GM23338 (cell line): ENCODE results near the gene AIFM2. TPM values are rescaled to one million over a fixed set of nuclear protein-coding genes. Genes with fewer than 3 reads are reported as not detected.

Experiments used
- ATAC-seq: fragments of 200-7000 bp; cut with Tn5 transposase; 3 replicates; pipeline ENCODE4 v1.9.1; 2020
- DNase-seq: peaks from one replicate; pipeline ENCODE4 v3.0.0-alpha.2; 2015; ENCODE audit warnings: low spot score
- H2AFZ ChIP-seq: fragments of 200-600 bp; sonication (generic); 2 replicates; pipeline ENCODE4 v1.8.0; 2016; ENCODE audit warnings: antibody characterized with exemption, mild to moderate bottlenecking, moderate library complexity
- H3F3A ChIP-seq: fragments of 200-600 bp; sonication (generic); replicated peaks from 2 replicates; pipeline ENCODE4 v1.8.0; 2017; ENCODE audit warnings: antibody characterized with exemption, mixed run types, low read depth
- H3K27ac ChIP-seq: fragments of 200-600 bp; sonication (generic); 2 replicates; pipeline ENCODE4 v1.6.1; 2016; ENCODE audit warnings: low read depth
- H3K27me3 ChIP-seq: fragments of 200-600 bp; sonication (generic); 2 replicates; pipeline ENCODE4 v1.8.0; 2016; ENCODE audit warnings: mild to moderate bottlenecking, mixed run types, moderate library complexity; ENCODE audit not compliant: insufficient read depth
- H3K36me3 ChIP-seq: fragments of 200-600 bp; sonication (generic); 2 replicates; pipeline ENCODE4 v1.8.0; 2016; ENCODE audit warnings: mild to moderate bottlenecking; ENCODE audit not compliant: insufficient read depth
- H3K4me1 ChIP-seq: fragments of 200-600 bp; sonication (generic); 2 replicates; pipeline ENCODE4 v1.8.0; 2016; ENCODE audit warnings: mild to moderate bottlenecking, moderate library complexity; ENCODE audit not compliant: insufficient read depth
- H3K4me2 ChIP-seq: fragments of 200-600 bp; sonication (generic); 2 replicates; pipeline ENCODE4 v1.7.1; 2017; ENCODE audit warnings: mixed run types
- H3K4me3 ChIP-seq: fragments of 200-600 bp; sonication (generic); 2 replicates; pipeline ENCODE4 v1.6.1; 2016; ENCODE audit warnings: mixed run types
- H3K79me2 ChIP-seq: fragments of 200-600 bp; sonication (generic); replicated peaks from 2 replicates; pipeline ENCODE4 v1.8.0; 2017; ENCODE audit warnings: mild to moderate bottlenecking; ENCODE audit not compliant: insufficient read depth
- H3K9me2 ChIP-seq: fragments of 200-600 bp; sonication (generic); 2 replicates; pipeline ENCODE4 v1.8.0; 2017; ENCODE audit not compliant: insufficient read depth
- H4K20me1 ChIP-seq: fragments of 200-600 bp; sonication (generic); replicated peaks from 2 replicates; pipeline ENCODE4 v1.8.0; 2017; ENCODE audit warnings: mild to moderate bottlenecking; ENCODE audit not compliant: insufficient read depth
- H3K27ac Mint-ChIP-seq: 2 replicates; pipeline ENCODE4 v1.8.0; 2020; ENCODE audit warnings: inconsistent platforms, mild to moderate bottlenecking, moderate library complexity, mixed read lengths
- H3K27me3 Mint-ChIP-seq: 3 replicates; pipeline ENCODE4 v1.8.0; 2022; ENCODE audit warnings: low read depth, mild to moderate bottlenecking, moderate library complexity, mixed read lengths, inconsistent platforms; ENCODE audit not compliant: insufficient read depth, poor library complexity
- H3K36me3 Mint-ChIP-seq: 3 replicates; pipeline ENCODE4 v1.8.0; 2021; ENCODE audit warnings: low read depth, mild to moderate bottlenecking, inconsistent platforms, moderate library complexity, mixed read lengths
- H3K4me1 Mint-ChIP-seq: 3 replicates; pipeline ENCODE4 v1.8.0; 2020; ENCODE audit warnings: mild to moderate bottlenecking, inconsistent platforms, mixed read lengths
- H3K4me3 Mint-ChIP-seq: 3 replicates; pipeline ENCODE4 v1.8.0; 2021; ENCODE audit warnings: moderate library complexity, mild to moderate bottlenecking, inconsistent platforms, mixed read lengths
- H3K9me3 Mint-ChIP-seq: 3 replicates; pipeline ENCODE4 v1.8.0; 2020; ENCODE audit warnings: moderate library complexity, mild to moderate bottlenecking, inconsistent platforms, mixed read lengths
- CREB1 ChIP-seq: fragments of 250-450 bp; sonication (Bioruptor Pico); IDR thresholded peaks from 2 replicates; pipeline ENCODE4 v1.5.0; 2020; ENCODE audit warnings: low read depth, mild to moderate bottlenecking, moderate library complexity
- CTCF ChIP-seq, 2 experiments: fragments of 200-600 bp in 1 of 2; sonication (generic) in 1 of 2; conservative IDR thresholded peaks; 2 replicates each; pipeline versions ENCODE4 v1.5.1 to v1.6.1; 2016 to 2017; ENCODE audit warnings: antibody characterized with exemption in 2 of 2, low read depth in 2 of 2, mild to moderate bottlenecking in 2 of 2, moderate library complexity in 1 of 2
- EZH2 ChIP-seq: fragments of 200-600 bp; sonication (generic); IDR thresholded peaks from one replicate; pipeline ENCODE4 v1.8.0; 2017; ENCODE audit warnings: antibody characterized with exemption, mild to moderate bottlenecking, low read depth; ENCODE audit not compliant: unreplicated experiment
- EZH2phosphoT487 ChIP-seq: fragments of 200-600 bp; sonication (generic); IDR thresholded peaks from one replicate; pipeline ENCODE4 v1.8.1; 2018; ENCODE audit warnings: antibody characterized with exemption; ENCODE audit not compliant: unreplicated experiment
- JUNB ChIP-seq: IDR thresholded peaks from one replicate; pipeline ENCODE4 v1.6.1; 2016; ENCODE audit warnings: antibody characterized with exemption; ENCODE audit not compliant: unreplicated experiment
- POLR2AphosphoS5 ChIP-seq: IDR thresholded peaks from 2 replicates; pipeline ENCODE4 v1.6.1; 2016; ENCODE audit warnings: antibody characterized with exemption, low read depth
- STAT1 ChIP-seq: IDR thresholded peaks from one replicate; pipeline ENCODE4 v1.6.1; 2016; ENCODE audit warnings: antibody characterized with exemption; ENCODE audit not compliant: unreplicated experiment
- ZNF114 ChIP-seq: fragments of 250-450 bp; sonication (Bioruptor Pico); IDR thresholded peaks from 2 replicates; pipeline ENCODE4 v1.5.0; 2020; ENCODE audit warnings: mild to moderate bottlenecking, moderate library complexity
- ZNF331 ChIP-seq: fragments of 250-450 bp; sonication (Bioruptor Pico); IDR thresholded peaks from 2 replicates; pipeline ENCODE4 v1.5.0; 2020; ENCODE audit warnings: low read depth, mild to moderate bottlenecking, moderate library complexity
- ZNF462 ChIP-seq: fragments of 250-450 bp; sonication (Bioruptor Pico); IDR thresholded peaks from 2 replicates; pipeline ENCODE4 v1.5.0; 2020; ENCODE audit warnings: mild to moderate bottlenecking, moderate library complexity
- polyA plus RNA-seq: library from polyadenylated mRNA; unstranded; fragments of >200 nt; fragmentation: Nextera tagmentation; extraction: Ambion mirVana; gene quantifications from 2 replicates; pipeline ENCODE4 v1.2.1, GENCODE V29; 2016
- total RNA-seq: library from RNA; depleted of rRNA; stranded (reverse); fragments of >200 nt; shearing (Covaris generic); gene quantifications from 2 replicates; pipeline ENCODE4 v1.2.3, GENCODE V29; 2014
- TF ChIP-seq, protein P1 (sequence below): IDR thresholded peaks from one replicate; pipeline ENCODE4 v1.6.1; 2018; ENCODE audit warnings: antibody characterized with exemption; ENCODE audit not compliant: unreplicated experiment
- TF ChIP-seq, protein P2 (sequence below): IDR thresholded peaks from 2 replicates; pipeline ENCODE4 v1.6.1; 2016; ENCODE audit warnings: antibody characterized with exemption

Gene AIFM2
- total and polyA plus RNA-seq, 2 experiments from 2014 or later, result 3.2 to 3.6 TPM

- ATAC-seq (peak; percentile 5), DNase-seq (peak; percentile 32)
- Mint-ChIP-seq H3K9me3 (no peaks in the 10 kb centered on the region), H3K4me1 (peaks cover 14% of the 10 kb centered on the region), H3K27me3 (peaks cover 6% of the 10 kb centered on the region), H3K4me3 (peak overlapping the region; percentile 85), H3K27ac (no peak overlapping the region), H3K36me3 (0 out of 3 replicates have a peak, but pooled peaks cover 4% of the 10 kb centered on the region)
- Histone ChIP-seq H2AFZ (0 out of 2 replicates have a peak overlapping the region, but pooled peaks have one; percentile 23), H3K4me1 (peaks cover 12% of the 10 kb centered on the region; the same call in 1 of the 2 replicates), H3F3A (0 out of 2 replicates have a peak, but pooled peaks cover 3% of the 10 kb centered on the region), H3K79me2 (peaks cover 7% of the 10 kb centered on the region; the same call in 1 of the 2 replicates), H3K27me3 (peaks cover 7% of the 10 kb centered on the region; the same call in 1 of the 2 replicates), H3K4me2 (peak overlapping the region; percentile 90), H4K20me1 (no peaks in the 10 kb centered on the region; the same call in none of the 2 replicates), H3K27ac (no peak overlapping the region), H3K36me3 (no peaks in the 10 kb centered on the region; the same call in 1 of the 2 replicates), H3K9me2 (no peaks in the 10 kb centered on the region), H3K4me3 (peak overlapping the region; percentile 55)
- TF ChIP-seq CTCF (conservative IDR thresholded peaks at IDR 0.05; ENCODE audit: low read depth in 2 of 2) (no peak), EZH2 (no peak), JUNB (no peak), EZH2phosphoT487 (no peak), STAT1 (no peak), CREB1 (CRISPR knock-in tag) (no peak), POLR2AphosphoS5 (no peak), ZNF331 (CRISPR knock-in tag) (no peak), ZNF114 (no peak), ZNF462 (CRISPR knock-in tag) (no peak)
- TF ChIP-seq, protein P1, sequence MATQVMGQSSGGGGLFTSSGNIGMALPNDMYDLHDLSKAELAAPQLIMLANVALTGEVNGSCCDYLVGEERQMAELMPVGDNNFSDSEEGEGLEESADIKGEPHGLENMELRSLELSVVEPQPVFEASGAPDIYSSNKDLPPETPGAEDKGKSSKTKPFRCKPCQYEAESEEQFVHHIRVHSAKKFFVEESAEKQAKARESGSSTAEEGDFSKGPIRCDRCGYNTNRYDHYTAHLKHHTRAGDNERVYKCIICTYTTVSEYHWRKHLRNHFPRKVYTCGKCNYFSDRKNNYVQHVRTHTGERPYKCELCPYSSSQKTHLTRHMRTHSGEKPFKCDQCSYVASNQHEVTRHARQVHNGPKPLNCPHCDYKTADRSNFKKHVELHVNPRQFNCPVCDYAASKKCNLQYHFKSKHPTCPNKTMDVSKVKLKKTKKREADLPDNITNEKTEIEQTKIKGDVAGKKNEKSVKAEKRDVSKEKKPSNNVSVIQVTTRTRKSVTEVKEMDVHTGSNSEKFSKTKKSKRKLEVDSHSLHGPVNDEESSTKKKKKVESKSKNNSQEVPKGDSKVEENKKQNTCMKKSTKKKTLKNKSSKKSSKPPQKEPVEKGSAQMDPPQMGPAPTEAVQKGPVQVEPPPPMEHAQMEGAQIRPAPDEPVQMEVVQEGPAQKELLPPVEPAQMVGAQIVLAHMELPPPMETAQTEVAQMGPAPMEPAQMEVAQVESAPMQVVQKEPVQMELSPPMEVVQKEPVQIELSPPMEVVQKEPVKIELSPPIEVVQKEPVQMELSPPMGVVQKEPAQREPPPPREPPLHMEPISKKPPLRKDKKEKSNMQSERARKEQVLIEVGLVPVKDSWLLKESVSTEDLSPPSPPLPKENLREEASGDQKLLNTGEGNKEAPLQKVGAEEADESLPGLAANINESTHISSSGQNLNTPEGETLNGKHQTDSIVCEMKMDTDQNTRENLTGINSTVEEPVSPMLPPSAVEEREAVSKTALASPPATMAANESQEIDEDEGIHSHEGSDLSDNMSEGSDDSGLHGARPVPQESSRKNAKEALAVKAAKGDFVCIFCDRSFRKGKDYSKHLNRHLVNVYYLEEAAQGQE, result no peak
- TF ChIP-seq, protein P2, sequence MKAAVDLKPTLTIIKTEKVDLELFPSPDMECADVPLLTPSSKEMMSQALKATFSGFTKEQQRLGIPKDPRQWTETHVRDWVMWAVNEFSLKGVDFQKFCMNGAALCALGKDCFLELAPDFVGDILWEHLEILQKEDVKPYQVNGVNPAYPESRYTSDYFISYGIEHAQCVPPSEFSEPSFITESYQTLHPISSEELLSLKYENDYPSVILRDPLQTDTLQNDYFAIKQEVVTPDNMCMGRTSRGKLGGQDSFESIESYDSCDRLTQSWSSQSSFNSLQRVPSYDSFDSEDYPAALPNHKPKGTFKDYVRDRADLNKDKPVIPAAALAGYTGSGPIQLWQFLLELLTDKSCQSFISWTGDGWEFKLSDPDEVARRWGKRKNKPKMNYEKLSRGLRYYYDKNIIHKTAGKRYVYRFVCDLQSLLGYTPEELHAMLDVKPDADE, result no peak
These were observed 12.6 kb upstream of the AIFM2 start for GRCh38 chr10:70145166-70145665.
